Stimulated activated naive B cell treated with anti-CD40 and anti-IgM and Interleukin-4, amounts not matched to agents 10 μg/mL and 1 μg/mL and 100 μg/mL, for 72 hours (primary cell): ENCODE results near the gene DOCK4.

ENCODE experiments used
- ATAC-seq, 2 donors: fragments of 150-1000 bp; cut with Tn5 transposase; replicated peaks; 2 replicates each; pipeline ENCODE4 v1.10.0; 2021; ENCODE audit warnings: moderate library complexity in 1 of 2
- DNase-seq: peaks from one replicate; pipeline ENCODE4 v3.0.0; 2021
- H3K27ac Mint-ChIP-seq: one replicate; pipeline ENCODE4 v1.8.0; 2022; ENCODE audit warnings: mild to moderate bottlenecking, mixed read lengths
- H3K27me3 Mint-ChIP-seq, 2 donors: one replicate each; pipeline ENCODE4 v1.8.0; 2022; ENCODE audit warnings: mixed read lengths in 2 of 2
- H3K36me3 Mint-ChIP-seq, 2 donors: one replicate each; pipeline ENCODE4 v1.8.0; 2022; ENCODE audit warnings: mixed read lengths in 2 of 2, mild to moderate bottlenecking in 1 of 2
- H3K4me1 Mint-ChIP-seq, 2 donors: one replicate each; pipeline ENCODE4 v1.8.0; 2022; ENCODE audit warnings: mixed read lengths in 2 of 2, mild to moderate bottlenecking in 1 of 2
- H3K4me3 Mint-ChIP-seq, 2 donors: one replicate each; pipeline ENCODE4 v1.8.0; 2022; ENCODE audit warnings: mild to moderate bottlenecking in 2 of 2, mixed read lengths in 2 of 2, moderate library complexity in 1 of 2
- H3K9me3 Mint-ChIP-seq, 2 donors: one replicate each; pipeline ENCODE4 v1.8.0; 2022; ENCODE audit warnings: mixed read lengths in 2 of 2, mild to moderate bottlenecking in 1 of 2

DOCK4 gene

DNA sequence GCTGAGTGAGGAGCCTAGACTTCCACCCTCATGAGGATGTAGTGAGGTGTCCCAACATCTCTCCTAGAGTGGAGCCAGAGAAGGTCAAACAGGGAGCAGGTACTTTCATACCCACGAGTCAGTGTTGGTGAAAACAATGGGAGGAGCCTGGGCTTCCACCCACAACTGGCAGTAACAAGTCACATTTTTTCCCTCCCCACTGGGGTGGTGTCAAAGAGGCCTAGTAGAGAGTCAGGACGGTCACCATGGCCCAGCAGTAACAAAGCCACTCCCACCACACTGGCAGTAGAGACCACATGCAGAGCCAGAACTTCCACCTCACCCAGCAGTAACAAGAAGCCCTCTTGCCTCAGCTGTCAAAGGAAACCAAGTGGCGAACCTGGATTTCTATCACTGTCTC, 363.7 kb downstream of the DOCK4 start:
- H3K9me3 Mint-ChIP-seq, result no peaks in the 10 kb centered on the region
- DNase-seq (no peak), ATAC-seq (no peak)
- no peak overlapping the region for H3K4me3 Mint-ChIP-seq
- H3K27ac Mint-ChIP-seq, result no peak overlapping the region
- no peaks in the 10 kb centered on the region for H3K27me3 Mint-ChIP-seq
- no peaks in the 10 kb centered on the region for H3K36me3 Mint-ChIP-seq
- H3K4me1 Mint-ChIP-seq, result no peaks in the 10 kb centered on the region

DNA sequence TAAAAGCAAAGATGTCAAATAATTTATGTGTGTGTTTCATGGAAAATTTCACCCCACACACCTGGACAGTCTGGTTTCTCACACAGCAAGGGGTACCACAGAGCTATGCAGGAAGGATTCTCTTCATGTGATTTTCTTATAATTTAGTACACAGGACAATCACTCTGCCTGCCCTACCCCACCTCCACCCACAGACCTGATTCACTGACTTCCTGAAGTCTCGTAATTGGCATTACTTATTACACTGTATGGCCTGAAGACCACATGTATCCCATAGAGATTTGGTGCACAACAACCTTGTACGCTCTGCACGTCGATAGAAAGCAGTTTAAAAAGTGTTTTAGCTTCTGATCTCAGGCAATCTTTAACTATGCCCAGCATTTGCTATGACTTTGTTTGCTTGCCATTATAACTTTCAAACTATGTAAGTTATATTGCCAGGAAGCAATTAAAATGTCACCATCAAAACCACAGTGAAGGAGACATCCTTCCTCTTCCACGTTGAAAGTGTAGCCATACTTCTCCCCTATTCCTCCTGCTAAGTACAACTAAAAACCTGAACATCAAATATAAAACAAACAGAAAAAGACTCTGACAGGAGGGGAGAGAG, 364.5 kb downstream of the DOCK4 start:
- peaks cover 2 to 3% of the 10 kb centered on the region in 2 donors for H3K9me3 Mint-ChIP-seq
- no peak for ATAC-seq
- no peaks in the 10 kb centered on the region for H3K36me3 Mint-ChIP-seq

GRCh38 chr7:111840528-111840927, 365.7 kb downstream of the DOCK4 start:
- Mint-ChIP-seq H3K4me1 (no peaks in the 10 kb centered on the region), H3K9me3 (peaks cover 5 to 7% of the 10 kb centered on the region in 2 donors), H3K36me3 (no peaks in the 10 kb centered on the region), H3K4me3 (no peak overlapping the region), H3K27me3 (no peaks in the 10 kb centered on the region), H3K27ac (no peak overlapping the region)
- no peak for DNase-seq
- no peak for ATAC-seq

More for the DNA sequence above, 364.5 kb downstream of the DOCK4 start:
- no peaks in the 10 kb centered on the region for H3K27me3 Mint-ChIP-seq
- H3K4me3 Mint-ChIP-seq, result no peak overlapping the region
- H3K27ac Mint-ChIP-seq, result no peak overlapping the region
- no peak for DNase-seq
- H3K4me1 Mint-ChIP-seq, result no peaks in the 10 kb centered on the region

GRCh38 chr7:111839261-111839660, 366.9 kb downstream of the DOCK4 start:
- DNase-seq (no peak), ATAC-seq (no peak)
- Mint-ChIP-seq H3K4me3 (no peak overlapping the region), H3K27ac (no peak overlapping the region), H3K4me1 (no peaks in the 10 kb centered on the region), H3K9me3 (peaks cover 5 to 7% of the 10 kb centered on the region in 2 donors), H3K27me3 (no peaks in the 10 kb centered on the region), H3K36me3 (no peaks in the 10 kb centered on the region)

GRCh38 chr7:111836592-111836991, 369.6 kb downstream of the DOCK4 start:
- Mint-ChIP-seq H3K4me3 (no peak overlapping the region), H3K27me3 (no peaks in the 10 kb centered on the region), H3K27ac (no peak overlapping the region), H3K4me1 (no peaks in the 10 kb centered on the region), H3K9me3 (peaks cover 5 to 7% of the 10 kb centered on the region in 2 donors), H3K36me3 (no peaks in the 10 kb centered on the region)
- DNase-seq (no peak), ATAC-seq (no peak)

DNA sequence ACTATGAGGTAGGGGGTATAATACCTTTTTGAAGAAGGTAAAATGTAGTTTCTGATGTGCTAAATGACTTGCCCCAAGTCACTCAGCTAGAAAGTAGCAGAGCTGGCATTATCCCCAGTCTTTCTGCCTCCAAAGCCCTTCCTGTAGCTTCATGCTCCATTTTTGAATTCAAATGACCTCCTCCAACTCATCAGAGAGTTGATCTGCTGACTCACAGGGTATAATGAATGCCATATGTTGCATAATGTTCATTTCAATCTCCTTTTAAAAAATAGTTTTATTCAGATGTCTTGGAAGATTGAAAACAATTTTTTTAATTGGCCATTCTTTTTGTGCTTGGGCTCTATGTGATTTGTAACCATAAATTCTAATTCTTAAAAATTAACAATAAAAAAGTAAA, 371.1 kb downstream of the DOCK4 start:
- DNase-seq (no peak), ATAC-seq (no peak)
- H3K9me3 Mint-ChIP-seq, result peaks cover 5 to 7% of the 10 kb centered on the region in 2 donors
- H3K27ac Mint-ChIP-seq, result no peak overlapping the region
- H3K4me3 Mint-ChIP-seq, result no peak overlapping the region
- no peaks in the 10 kb centered on the region for H3K36me3 Mint-ChIP-seq
- no peaks in the 10 kb centered on the region for H3K4me1 Mint-ChIP-seq
- no peaks in the 10 kb centered on the region for H3K27me3 Mint-ChIP-seq

DNA sequence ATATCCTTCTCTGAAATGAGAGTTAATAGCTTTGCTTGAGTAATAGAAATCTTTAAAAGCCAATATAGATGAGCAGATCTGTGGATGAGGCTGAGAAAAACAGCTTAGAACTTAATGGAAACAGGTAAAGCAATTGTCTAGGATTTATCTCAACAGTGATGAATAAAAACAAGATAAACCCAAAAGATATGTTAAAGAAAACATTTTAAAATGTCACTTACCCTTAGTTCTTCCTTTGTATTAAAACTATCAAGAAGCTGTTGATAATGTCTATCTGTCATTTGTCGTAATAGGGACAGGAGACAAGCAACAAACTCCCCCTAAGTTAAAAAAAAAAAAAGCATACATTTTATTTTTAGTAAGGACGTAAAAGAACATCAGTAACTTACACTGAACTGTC, 371.8 kb downstream of the DOCK4 start:
- no peaks in the 10 kb centered on the region for H3K4me1 Mint-ChIP-seq
- no peak for DNase-seq
- no peak for ATAC-seq
- no peak overlapping the region for H3K27ac Mint-ChIP-seq
- peaks cover 5 to 7% of the 10 kb centered on the region in 2 donors for H3K9me3 Mint-ChIP-seq
- H3K4me3 Mint-ChIP-seq, result no peak overlapping the region
- no peaks in the 10 kb centered on the region for H3K27me3 Mint-ChIP-seq
- no peaks in the 10 kb centered on the region for H3K36me3 Mint-ChIP-seq

- no peak overlapping the region for H3K4me3 Mint-ChIP-seq
- ATAC-seq (no peak), DNase-seq (no peak)
- no peaks in the 10 kb centered on the region for H3K4me1 Mint-ChIP-seq
- no peaks in the 10 kb centered on the region for H3K27me3 Mint-ChIP-seq
- H3K36me3 Mint-ChIP-seq, result no peaks in the 10 kb centered on the region
- H3K9me3 Mint-ChIP-seq, result peaks cover 5 to 7% of the 10 kb centered on the region in 2 donors
- H3K27ac Mint-ChIP-seq, result no peak overlapping the region
Measured at GRCh38 chr7:111833466-111833865, 372.7 kb downstream of the DOCK4 start.

DNA sequence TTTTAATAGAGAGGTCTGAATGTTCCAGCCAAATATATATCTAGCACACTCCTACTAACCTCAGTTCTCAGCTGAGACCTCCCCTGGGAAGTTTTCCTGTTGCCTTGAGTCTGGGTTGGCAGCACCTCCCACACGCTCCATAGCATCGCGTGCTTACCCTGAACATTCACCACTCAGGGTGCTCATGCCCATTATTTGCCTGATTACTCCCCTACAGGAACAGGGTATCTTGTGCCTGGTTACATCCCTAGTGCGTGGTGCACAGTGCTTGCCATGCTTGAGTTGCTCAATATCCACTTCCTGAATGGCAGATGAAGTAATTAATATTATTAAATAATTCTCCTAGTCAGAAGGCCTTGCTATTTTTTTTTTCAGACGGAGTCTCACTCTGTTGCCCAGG, 374.0 kb downstream of the DOCK4 start:
- Mint-ChIP-seq H3K27me3 (no peaks in the 10 kb centered on the region), H3K4me3 (no peak overlapping the region), H3K9me3 (peaks cover 5 to 7% of the 10 kb centered on the region in 2 donors), H3K36me3 (no peaks in the 10 kb centered on the region), H3K27ac (no peak overlapping the region), H3K4me1 (no peaks in the 10 kb centered on the region)
- no peak for DNase-seq
- no peak for ATAC-seq

DNA sequence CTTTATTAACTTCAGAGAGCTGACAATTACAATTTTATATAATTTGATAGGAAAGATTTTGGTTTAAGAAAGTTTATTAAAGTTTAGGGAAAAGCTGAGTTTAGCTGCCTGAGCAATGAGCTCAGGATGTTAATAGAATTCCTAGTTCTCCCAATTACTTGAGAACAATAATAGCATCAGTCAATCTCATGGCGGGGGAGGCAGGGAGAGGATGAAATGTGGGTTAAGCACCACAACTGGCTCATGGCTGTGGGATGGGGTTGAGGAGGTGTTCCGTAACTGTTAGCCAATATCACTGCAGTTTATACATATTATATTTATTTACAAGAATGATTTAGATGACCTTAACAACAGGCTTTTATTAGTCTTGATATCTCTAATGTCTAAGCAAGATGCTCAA, 377.0 kb downstream of the DOCK4 start:
- ATAC-seq (no peak), DNase-seq (no peak)
- Mint-ChIP-seq H3K36me3 (no peaks in the 10 kb centered on the region), H3K9me3 (no peaks in the 10 kb centered on the region), H3K27me3 (no peaks in the 10 kb centered on the region), H3K4me1 (no peaks in the 10 kb centered on the region), H3K27ac (no peak overlapping the region), H3K4me3 (no peak overlapping the region)

DNA sequence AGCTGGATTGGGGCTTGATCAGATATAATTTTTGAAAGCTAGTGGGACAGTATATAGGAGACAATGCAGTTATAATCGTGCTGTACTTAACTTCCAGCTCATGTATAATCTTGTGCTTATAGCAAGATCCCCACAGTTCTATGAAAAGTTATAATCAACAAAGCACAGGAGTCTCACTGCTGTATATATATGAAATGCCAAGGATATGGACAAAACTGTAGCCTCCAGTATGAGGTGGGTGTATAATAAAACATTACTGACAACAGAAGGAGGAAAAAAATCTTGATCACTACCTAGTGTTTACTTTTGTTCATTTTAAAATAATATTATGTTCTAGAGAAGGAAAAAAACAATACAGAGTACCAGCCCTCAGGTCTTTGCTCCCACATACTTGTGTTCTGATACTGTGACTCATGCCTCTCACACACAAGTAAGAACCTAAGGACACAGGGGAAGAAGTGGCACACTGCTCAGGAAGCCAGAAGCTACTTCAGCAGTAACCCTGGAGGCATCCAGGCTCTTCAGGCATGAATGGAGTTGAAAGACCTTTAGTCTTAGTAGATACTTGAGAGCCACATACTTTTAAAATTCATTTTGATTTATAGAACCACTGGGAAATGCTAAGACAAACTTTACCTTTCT, 378.2 kb downstream of the DOCK4 start:
- DNase-seq (no peak), ATAC-seq (no peak)
- no peaks in the 10 kb centered on the region for H3K36me3 Mint-ChIP-seq
- no peak overlapping the region for H3K27ac Mint-ChIP-seq
- H3K9me3 Mint-ChIP-seq, result no peaks in the 10 kb centered on the region
- H3K4me3 Mint-ChIP-seq, result no peak overlapping the region
- no peaks in the 10 kb centered on the region for H3K27me3 Mint-ChIP-seq
- H3K4me1 Mint-ChIP-seq, result no peaks in the 10 kb centered on the region

DNA sequence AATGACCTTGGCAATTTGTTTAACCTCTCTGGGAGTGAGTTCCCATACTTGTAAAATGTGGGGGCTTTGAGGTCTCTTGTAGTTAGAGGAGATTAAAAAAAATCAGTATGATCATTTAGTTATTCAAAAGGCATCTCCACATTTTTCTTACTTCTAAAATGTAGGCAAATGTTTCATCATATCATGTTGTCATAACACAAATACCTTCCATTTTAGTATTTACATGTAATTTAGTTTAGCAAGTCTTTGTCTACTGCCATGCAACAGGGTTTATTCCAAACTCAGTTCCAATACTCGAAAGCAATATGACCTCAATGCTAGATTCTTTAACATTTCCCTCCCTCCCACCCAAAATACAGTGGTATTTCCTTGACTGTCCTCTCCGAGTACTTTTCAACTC, 381.2 kb downstream of the DOCK4 start:
- no peak for DNase-seq
- ATAC-seq, result no peak
- Mint-ChIP-seq H3K9me3 (no peaks in the 10 kb centered on the region), H3K4me3 (no peak overlapping the region), H3K27ac (no peak overlapping the region), H3K36me3 (no peaks in the 10 kb centered on the region), H3K27me3 (no peaks in the 10 kb centered on the region), H3K4me1 (no peaks in the 10 kb centered on the region)

DNA sequence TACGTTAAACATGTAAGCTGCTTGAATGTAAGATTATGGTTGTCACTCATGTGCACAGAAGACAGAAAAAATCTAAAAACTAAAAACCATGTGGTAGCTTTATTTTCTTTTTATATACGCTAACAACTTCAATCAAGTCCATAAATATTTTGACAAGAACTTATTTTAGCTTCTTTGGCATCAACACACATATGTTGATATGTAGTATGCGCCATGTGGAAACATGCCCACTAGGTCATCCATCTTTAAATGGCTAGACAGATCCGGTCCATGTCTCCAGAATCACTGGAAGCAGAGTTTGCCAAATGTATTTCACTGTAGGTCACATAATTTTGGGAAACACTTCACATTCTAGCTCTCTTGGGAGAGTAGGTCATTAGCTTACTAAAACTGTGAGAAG, 382.4 kb downstream of the DOCK4 start:
- DNase-seq (no peak), ATAC-seq (no peak)
- Mint-ChIP-seq H3K4me1 (no peaks in the 10 kb centered on the region), H3K27ac (no peak overlapping the region), H3K4me3 (no peak overlapping the region), H3K9me3 (no peaks in the 10 kb centered on the region), H3K36me3 (no peaks in the 10 kb centered on the region), H3K27me3 (no peaks in the 10 kb centered on the region)

DNA sequence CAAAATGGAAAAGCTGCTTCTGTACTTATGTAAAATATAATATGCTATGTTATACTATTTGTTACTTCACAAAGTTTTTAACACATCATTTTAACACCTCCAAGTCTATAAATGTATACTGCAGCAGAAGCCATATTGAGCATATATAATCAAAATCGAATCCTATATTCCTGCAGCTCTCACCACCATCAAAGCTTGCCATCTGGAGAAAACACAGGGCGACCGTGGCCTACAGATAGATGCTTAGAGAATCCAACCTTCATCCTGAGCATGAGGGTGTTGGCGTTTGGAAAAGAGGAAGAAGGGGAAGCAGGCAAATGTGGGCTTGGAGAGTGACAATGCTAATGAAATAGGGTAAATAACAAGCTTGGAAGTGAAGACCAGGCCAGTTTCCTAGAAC, 385.2 kb downstream of the DOCK4 start:
- no peaks in the 10 kb centered on the region for H3K4me1 Mint-ChIP-seq
- no peaks in the 10 kb centered on the region for H3K27me3 Mint-ChIP-seq
- ATAC-seq (no peak), DNase-seq (no peak)
- no peak overlapping the region for H3K4me3 Mint-ChIP-seq
- no peak overlapping the region for H3K27ac Mint-ChIP-seq
- no peaks in the 10 kb centered on the region for H3K9me3 Mint-ChIP-seq
- no peaks in the 10 kb centered on the region for H3K36me3 Mint-ChIP-seq

DNA sequence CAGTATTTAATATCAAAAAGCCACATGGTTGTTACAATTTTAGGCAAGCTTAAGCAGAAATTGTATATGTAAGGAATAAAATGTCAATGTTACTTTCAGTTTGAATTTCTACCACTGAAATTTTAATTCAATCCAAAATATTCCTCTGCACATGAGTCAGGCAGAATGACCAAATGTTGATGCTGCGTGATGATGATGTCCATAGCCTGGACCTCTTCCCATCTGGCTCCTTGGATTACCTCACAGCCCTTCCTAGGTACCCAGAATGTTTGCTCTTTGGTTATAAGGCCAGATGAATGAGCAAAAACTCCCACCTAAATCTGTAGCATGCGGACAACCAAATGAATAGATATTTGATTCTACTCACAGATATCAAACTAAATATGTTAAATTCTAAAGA, 385.6 kb downstream of the DOCK4 start:
- H3K4me3 Mint-ChIP-seq, result no peak overlapping the region
- H3K4me1 Mint-ChIP-seq, result no peaks in the 10 kb centered on the region
- H3K27me3 Mint-ChIP-seq, result no peaks in the 10 kb centered on the region
- DNase-seq, result no peak
- H3K36me3 Mint-ChIP-seq, result no peaks in the 10 kb centered on the region
- H3K9me3 Mint-ChIP-seq, result no peaks in the 10 kb centered on the region
- ATAC-seq, result no peak
- no peak overlapping the region for H3K27ac Mint-ChIP-seq
